ENCODE data around the gene GMPPA. TPM values are rescaled to one million over a fixed set of nuclear protein-coding genes. Genes with fewer than 3 reads are reported as not detected.

The GMPPA gene
- total RNA-seq, 2 experiments from 2014 or later: 41.0 to 42.3 TPM

Other genes starting within 250 kb of the GMPPA start
- not detected for gene TUBA4B, start 245.6 kb upstream of the GMPPA start, total RNA-seq
- gene TUBA4A, start 245.0 kb upstream of the GMPPA start, total RNA-seq: 100 to 1,000 TPM; 313 to 344 TPM
- gene DNAJB2, start 219.5 kb upstream of the GMPPA start, total RNA-seq: 10 to 100 TPM; 57.0 to 59.7 TPM
- under 1 TPM; 0.28 to 0.33 TPM for gene PTPRN, start 189.5 kb upstream of the GMPPA start, total RNA-seq
- gene RESP18, start 166.1 kb upstream of the GMPPA start, total RNA-seq: not detected
- gene DNPEP, start 111.0 kb upstream of the GMPPA start, total RNA-seq: 10 to 100 TPM; 40.1 to 44.4 TPM
- not detected for gene DES, start 80.5 kb upstream of the GMPPA start, total RNA-seq
- 1 to 10 TPM in 1 of 2 experiments, under 1 TPM in 1; 0.20 to 1.1 TPM for gene SPEG, start 64.0 kb upstream of the GMPPA start, total RNA-seq
- gene ASIC4, start 15.6 kb downstream of the GMPPA start, total RNA-seq: under 1 TPM in 1 of 2 experiments, not detected in 1; 0.13 TPM
- gene CHPF, start 44.9 kb downstream of the GMPPA start, total RNA-seq: 10 to 100 TPM; 14.5 to 14.9 TPM
- gene TMEM198, start 45.1 kb downstream of the GMPPA start, total RNA-seq: 1 to 10 TPM in 1 of 2 experiments, under 1 TPM in 1; 0.95 to 1.0 TPM
- not detected for gene OBSL1, start 72.6 kb downstream of the GMPPA start, total RNA-seq
- not detected for gene INHA, start 73.4 kb downstream of the GMPPA start, total RNA-seq
- 10 to 100 TPM; 28.4 to 31.5 TPM for gene STK11IP, start 99.0 kb downstream of the GMPPA start, total RNA-seq
- not detected for gene SLC4A3, start 128.7 kb downstream of the GMPPA start, total RNA-seq